K562 (cell line): ENCODE measurements around the gene IL15. TPM values are rescaled to one million over a fixed set of nuclear protein-coding genes. Genes with fewer than 3 reads are reported as not detected.
"Not testable (repeated sequence)": the region's sequence is repeated elsewhere in the genome, so short reads cannot be mapped to it uniquely, and the experiment has no call there.

Experiments
- ATAC-seq: fragments of 200-7000 bp; cut with Tn5 transposase; 3 replicates; pipeline ENCODE4 v1.9.1; 2020; ENCODE audit warnings: moderate library complexity
- BruUV-seq: library from RNA; stranded (reverse); fragments of 400-500 nt; replicated peaks from 2 replicates; lab custom pipeline; 2021; lab: Mats Ljungman, UMichigan
- CTCF ChIA-PET: fragments of 300-600 bp; formaldehyde crosslinking; extraction: SDS; loops from one replicate; lab custom pipeline; 2021; ENCODE audit warnings: low intra/inter-chr PET ratio; lab: Yijun Ruan, JAX
- POLR2A ChIA-PET: fragments of 300-600, 350-650 bp; sonication (Branson Sonifier 250); formaldehyde crosslinking; extraction: SDS; loops from one replicate; lab custom pipeline; 2021; ENCODE audit warnings: antibody characterized with exemption, inconsistent platforms; lab: Yijun Ruan, JAX
- DNase-seq, 4 experiments: peaks; one replicate each; pipeline versions ENCODE4 v3.0.0 to v3.0.0-alpha.2; 2011 to 2018; ENCODE audit warnings: low spot score in 3 of 4, mixed read lengths in 3 of 4; ENCODE audit errors: extremely low read depth in 1 of 4
- FAIRE-seq: peaks from 2 replicates; lab custom pipeline; 2011; peaks lifted over from hg19 to GRCh38; lab: Jason Lieb, UNC
- H2AFZ ChIP-seq: 2 replicates; pipeline ENCODE4 v1.6.0; 2011; ENCODE audit warnings: low read depth, low read length, control low read depth, inconsistent platforms
- H3K27ac ChIP-seq: fragments of 200-600 bp; 3 replicates; pipeline ENCODE4 v1.8.0; 2011; ENCODE audit warnings: low read depth, mild to moderate bottlenecking, control low read depth, inconsistent platforms, low read length, moderate library complexity, mixed read lengths; ENCODE audit errors: extremely low read depth
- H3K27me3 ChIP-seq, 2 experiments: fragments of 300-600 bp in 1 of 2; 2 replicates in 1 of 2; 3 replicates in 1 of 2; pipeline versions ENCODE4 v1.6.0 to v1.8.0; 2011; ENCODE audit warnings: inconsistent platforms in 2 of 2, low read length in 2 of 2, mild to moderate bottlenecking in 1 of 2, mixed read lengths in 1 of 2, moderate library complexity in 1 of 2; ENCODE audit not compliant: control insufficient read depth in 2 of 2, insufficient read depth in 2 of 2
- H3K36me3 ChIP-seq: fragments of 300-600 bp; 3 replicates; pipeline ENCODE4 v1.8.0; 2011; ENCODE audit warnings: mild to moderate bottlenecking, low read length, inconsistent platforms; ENCODE audit not compliant: control insufficient read depth, insufficient read depth
- H3K4me1 ChIP-seq, 2 experiments: fragments of 200-600 bp in 1 of 2; replicated peaks in 1 of 2; 2 replicates in 1 of 2; 3 replicates in 1 of 2; pipeline versions ENCODE4 v1.5.1 to v1.8.0; 2011; ENCODE audit warnings: inconsistent platforms in 2 of 2, low read length in 2 of 2, mild to moderate bottlenecking in 1 of 2, mixed read lengths in 1 of 2, moderate library complexity in 1 of 2; ENCODE audit not compliant: control insufficient read depth in 2 of 2, insufficient read depth in 2 of 2
- H3K4me2 ChIP-seq: 2 replicates; pipeline ENCODE4 v1.6.1; 2011; ENCODE audit warnings: low read length, control low read depth, inconsistent platforms, mixed read lengths; ENCODE audit not compliant: insufficient read depth
- H3K4me3 ChIP-seq: fragments of 200-600 bp; sonication (generic), shearing (Covaris generic); 2 replicates; pipeline ENCODE4 v1.5.1; 2016; ENCODE audit warnings: control low read depth, inconsistent platforms
- H3K79me2 ChIP-seq: fragments of 200-600 bp; 3 replicates; pipeline ENCODE4 v1.8.0; 2011; ENCODE audit warnings: low read length, inconsistent platforms; ENCODE audit not compliant: control insufficient read depth, insufficient read depth
- H3K9ac ChIP-seq, 2 experiments: 2 replicates each; pipeline versions ENCODE4 v1.6.0 to v1.6.1; 2011; ENCODE audit warnings: low read depth in 2 of 2, low read length in 2 of 2, control low read depth in 1 of 2, inconsistent platforms in 1 of 2, mild to moderate bottlenecking in 1 of 2, mixed read lengths in 1 of 2; ENCODE audit not compliant: insufficient read depth in 1 of 2
- H3K9me1 ChIP-seq: one replicate; pipeline ENCODE4 v1.6.0; 2011; ENCODE audit warnings: inconsistent platforms, mild to moderate bottlenecking, low read length, moderate library complexity; ENCODE audit not compliant: control insufficient read depth, insufficient read depth
- H3K9me3 ChIP-seq: replicated peaks from 2 replicates; pipeline ENCODE4 v1.5.1; 2011; ENCODE audit warnings: low read depth, low read length, inconsistent platforms; ENCODE audit not compliant: control insufficient read depth, insufficient read depth
- H4K20me1 ChIP-seq: replicated peaks from 2 replicates; pipeline ENCODE4 v1.6.1; 2011; ENCODE audit warnings: low read length, inconsistent platforms, mixed read lengths; ENCODE audit not compliant: control insufficient read depth, insufficient read depth
- HNRNPUL1 ChIP-seq: fragments of 200-400 bp; formaldehyde crosslinking; IDR thresholded peaks from 2 replicates; pipeline ENCODE4 v1.6.1; 2017; ENCODE audit warnings: low read length
- RNF219 ChIP-seq: fragments of 250-450 bp; sonication (Bioruptor Pico); IDR thresholded peaks from 2 replicates; pipeline ENCODE4 v1.5.0; 2022; ENCODE audit warnings: mild to moderate bottlenecking
- WGBS: fragments of 100-300 bp; shearing (Covaris generic); methylation state at CpG from one replicate; pipeline ENCODE4 v1.1.6; 2016; ENCODE audit warnings: low coverage, mixed read lengths; ENCODE audit not compliant: insufficient coverage; ENCODE audit errors: missing lambda C conversion rate; 5-methylcytosine and 5-hydroxymethylcytosine counted together
- in situ Hi-C: fragments of 300-500 bp; cut with MboI; formaldehyde crosslinking; loops from 4 replicates; pipeline ENCODE4 v1.15.0; 2018; ENCODE audit warnings: inconsistent platforms, mixed read lengths
- intact Hi-C: fragments of 100-400 bp; cut with micrococcal nuclease; formaldehyde crosslinking; loops from 2 replicates; pipeline ENCODE4 v1.14.2; 2022
- polyA plus RNA-seq, 8 experiments: library from polyadenylated mRNA; depleted of rRNA in 4 of 8; stranded (reverse) in 5 of 8; unstranded in 3 of 8; fragments of >200 nt; fragmentation: Nextera tagmentation in 2 of 8; fragmentation: Illumina TruSeq in 1 of 8; extraction: Ambion mirVana in 2 of 8; extraction: Trizol in 1 of 8; gene quantifications; 2 replicates each; pipeline versions ENCODE4 v1.2.1 to v1.2.3, GENCODE V29; 2011 to 2014; ENCODE audit warnings: inconsistent platforms in 1 of 8, missing spikeins in 1 of 8
- total RNA-seq, 7 experiments: library from RNA; depleted of rRNA in 6 of 7; stranded (reverse); fragments of >200 nt in 6 of 7; fragmentation: Illumina TruSeq in 2 of 7; extraction: Trizol in 2 of 7; gene quantifications; 2 replicates each; pipeline versions ENCODE4 v1.2.1 to v1.2.3, GENCODE V29; 2011 to 2021; ENCODE audit warnings: low replicate concordance in 1 of 7

Gene IL15
- total and polyA plus RNA-seq, 9 of the 15 experiments (the other 6 are each of a cell fraction or from before 2014, with no cell fraction given): 0.13 to 0.50 (median 0.34) TPM

- Histone ChIP-seq H3K27me3 (no peaks in the 10 kb centered on the region), H2AFZ (no peak overlapping the region), H3K9me1 (no peaks in the 10 kb centered on the region), H3K9me3 (no peaks in the 10 kb centered on the region), H3K4me2 (no peak overlapping the region), H3K79me2 (no peaks in the 10 kb centered on the region), H3K9ac (no peak overlapping the region), H3K36me3 (no peaks in the 10 kb centered on the region), H3K4me1 (no peaks in the 10 kb centered on the region), H3K4me3 (no peak overlapping the region), H3K27ac (no peak overlapping the region), H4K20me1 (no peaks in the 10 kb centered on the region)
- BruUV-seq: no TSS peak
- ATAC-seq (no peak), DNase-seq (no peak), FAIRE-seq (no peak)
- in situ Hi-C loops: no loop called here
- 0% methylated on average over 1 of the region's 1 CpG for WGBS
- CTCF ChIA-PET: no interaction called here
- intact Hi-C loops: no loop called here
- TF ChIP-seq HNRNPUL1: no peak
- TF ChIP-seq RNF219 (CRISPR knock-in tag): no peak
- POLR2A ChIA-PET: no interaction called here
Observed at GRCh38 chr4:141746026-141746425, 109.6 kb downstream of the IL15 start.

GRCh38 chr4:141751806-141752205 lies 115.4 kb downstream of the IL15 start:
- in situ Hi-C loops, H3K9me1 ChIP-seq, H3K9me3 ChIP-seq, DNase-seq, H3K4me1 ChIP-seq, H2AFZ ChIP-seq, BruUV-seq, FAIRE-seq, CTCF ChIA-PET, H3K27me3 ChIP-seq, H3K79me2 ChIP-seq, H3K36me3 ChIP-seq, POLR2A ChIA-PET, ATAC-seq, H3K27ac ChIP-seq, H3K9ac ChIP-seq, H3K4me2 ChIP-seq, H3K4me3 ChIP-seq, H4K20me1 ChIP-seq, intact Hi-C loops: not testable (repeated sequence)
- WGBS: 0% methylated on average over 2 of the region's 3 CpGs
